K562 (cell line): Measurements from ENCODE around the gene TUT7. TPM values are rescaled to one million over a fixed set of nuclear protein-coding genes. Genes with fewer than 3 reads are reported as not detected.

Experiments used
- ATAC-seq: fragments of 200-7000 bp; cut with Tn5 transposase; 3 replicates; pipeline ENCODE4 v1.9.1; 2020; ENCODE audit warnings: moderate library complexity
- BruUV-seq: library from RNA; stranded (reverse); fragments of 400-500 nt; replicated peaks from 2 replicates; lab custom pipeline; 2021; lab: Mats Ljungman, UMichigan
- CTCF ChIA-PET: fragments of 300-600 bp; formaldehyde crosslinking; extraction: SDS; loops from one replicate; lab custom pipeline; 2021; ENCODE audit warnings: low intra/inter-chr PET ratio; lab: Yijun Ruan, JAX
- POLR2A ChIA-PET: fragments of 300-600, 350-650 bp; sonication (Branson Sonifier 250); formaldehyde crosslinking; extraction: SDS; loops from one replicate; lab custom pipeline; 2021; ENCODE audit warnings: antibody characterized with exemption, inconsistent platforms; lab: Yijun Ruan, JAX
- DNase-seq, 4 experiments: peaks; one replicate each; pipeline versions ENCODE4 v3.0.0 to v3.0.0-alpha.2; 2011 to 2018; ENCODE audit warnings: low spot score in 3 of 4, mixed read lengths in 3 of 4; ENCODE audit errors: extremely low read depth in 1 of 4
- FAIRE-seq: peaks from 2 replicates; lab custom pipeline; 2011; peaks lifted over from hg19 to GRCh38; lab: Jason Lieb, UNC
- H2AFZ ChIP-seq: 2 replicates; pipeline ENCODE4 v1.6.0; 2011; ENCODE audit warnings: low read depth, low read length, control low read depth, inconsistent platforms
- H3K27ac ChIP-seq: fragments of 200-600 bp; 3 replicates; pipeline ENCODE4 v1.8.0; 2011; ENCODE audit warnings: low read depth, mild to moderate bottlenecking, control low read depth, inconsistent platforms, low read length, moderate library complexity, mixed read lengths; ENCODE audit errors: extremely low read depth
- H3K27me3 ChIP-seq, 2 experiments: fragments of 300-600 bp in 1 of 2; 2 replicates in 1 of 2; 3 replicates in 1 of 2; pipeline versions ENCODE4 v1.6.0 to v1.8.0; 2011; ENCODE audit warnings: inconsistent platforms in 2 of 2, low read length in 2 of 2, mild to moderate bottlenecking in 1 of 2, mixed read lengths in 1 of 2, moderate library complexity in 1 of 2; ENCODE audit not compliant: control insufficient read depth in 2 of 2, insufficient read depth in 2 of 2
- H3K36me3 ChIP-seq: fragments of 300-600 bp; 3 replicates; pipeline ENCODE4 v1.8.0; 2011; ENCODE audit warnings: mild to moderate bottlenecking, low read length, inconsistent platforms; ENCODE audit not compliant: control insufficient read depth, insufficient read depth
- H3K4me1 ChIP-seq, 2 experiments: fragments of 200-600 bp in 1 of 2; replicated peaks in 1 of 2; 2 replicates in 1 of 2; 3 replicates in 1 of 2; pipeline versions ENCODE4 v1.5.1 to v1.8.0; 2011; ENCODE audit warnings: inconsistent platforms in 2 of 2, low read length in 2 of 2, mild to moderate bottlenecking in 1 of 2, mixed read lengths in 1 of 2, moderate library complexity in 1 of 2; ENCODE audit not compliant: control insufficient read depth in 2 of 2, insufficient read depth in 2 of 2
- H3K4me2 ChIP-seq: 2 replicates; pipeline ENCODE4 v1.6.1; 2011; ENCODE audit warnings: low read length, control low read depth, inconsistent platforms, mixed read lengths; ENCODE audit not compliant: insufficient read depth
- H3K4me3 ChIP-seq: fragments of 200-600 bp; sonication (generic), shearing (Covaris generic); 2 replicates; pipeline ENCODE4 v1.5.1; 2016; ENCODE audit warnings: control low read depth, inconsistent platforms
- H3K79me2 ChIP-seq: fragments of 200-600 bp; 3 replicates; pipeline ENCODE4 v1.8.0; 2011; ENCODE audit warnings: low read length, inconsistent platforms; ENCODE audit not compliant: control insufficient read depth, insufficient read depth
- H3K9ac ChIP-seq, 2 experiments: 2 replicates each; pipeline versions ENCODE4 v1.6.0 to v1.6.1; 2011; ENCODE audit warnings: low read depth in 2 of 2, low read length in 2 of 2, control low read depth in 1 of 2, inconsistent platforms in 1 of 2, mild to moderate bottlenecking in 1 of 2, mixed read lengths in 1 of 2; ENCODE audit not compliant: insufficient read depth in 1 of 2
- H3K9me1 ChIP-seq: one replicate; pipeline ENCODE4 v1.6.0; 2011; ENCODE audit warnings: inconsistent platforms, mild to moderate bottlenecking, low read length, moderate library complexity; ENCODE audit not compliant: control insufficient read depth, insufficient read depth
- H3K9me3 ChIP-seq: replicated peaks from 2 replicates; pipeline ENCODE4 v1.5.1; 2011; ENCODE audit warnings: low read depth, low read length, inconsistent platforms; ENCODE audit not compliant: control insufficient read depth, insufficient read depth
- H4K20me1 ChIP-seq: replicated peaks from 2 replicates; pipeline ENCODE4 v1.6.1; 2011; ENCODE audit warnings: low read length, inconsistent platforms, mixed read lengths; ENCODE audit not compliant: control insufficient read depth, insufficient read depth
- ARHGAP35 ChIP-seq: fragments of 450-650 bp; IDR thresholded peaks from 2 replicates; pipeline ENCODE4 v1.6.1; 2018; ENCODE audit not compliant: partially characterized antibody
- CBFA2T3 ChIP-seq: fragments of 450-650 bp; IDR thresholded peaks from 2 replicates; pipeline ENCODE4 v1.6.1; 2017
- CREM ChIP-seq: IDR thresholded peaks from 2 replicates; pipeline ENCODE4 v1.6.1; 2014; ENCODE audit warnings: antibody characterized with exemption, low read depth
- ELF1 ChIP-seq: fragments of 200-800 bp; sonication (Bioruptor generic); IDR thresholded peaks from 2 replicates; pipeline ENCODE4 v1.6.1; 2016; ENCODE audit warnings: missing genetic modification characterization, missing compliant biosample characterization
- FOXJ2 ChIP-seq: fragments of 200-800 bp; sonication (Bioruptor generic); IDR thresholded peaks from 2 replicates; pipeline ENCODE4 v1.6.1; 2016; ENCODE audit warnings: missing genetic modification characterization, missing compliant biosample characterization
- KDM4B ChIP-seq, 2 experiments: fragments of 450-650 bp in 1 of 2; sonication (generic) in 1 of 2; IDR thresholded peaks; 2 replicates each; pipeline ENCODE4 v1.6.1; 2016 to 2017; ENCODE audit warnings: borderline replicate concordance in 2 of 2, antibody characterized with exemption in 1 of 2, low read depth in 1 of 2, mild to moderate bottlenecking in 1 of 2
- NKRF ChIP-seq: fragments of 450-650 bp; IDR thresholded peaks from 2 replicates; pipeline ENCODE4 v1.6.1; 2016; ENCODE audit warnings: borderline replicate concordance
- TBP ChIP-seq: optimal IDR thresholded peaks from 2 replicates; pipeline ENCODE3; 2011; ENCODE audit warnings: low read depth, low read length, improper control_type of control experiment
- ZBTB26 ChIP-seq: fragments of 450-650 bp; formaldehyde crosslinking; IDR thresholded peaks from 2 replicates; pipeline ENCODE4 v1.4.0; 2022; ENCODE audit warnings: missing genetic modification characterization
- ZBTB7A ChIP-seq: IDR thresholded peaks from 2 replicates; pipeline ENCODE4 v1.6.1; 2011; ENCODE audit warnings: low read depth, mild to moderate bottlenecking, low read length, moderate library complexity, borderline replicate concordance; ENCODE audit not compliant: control insufficient read depth
- ZNF232 ChIP-seq: sonication (generic); formaldehyde crosslinking; IDR thresholded peaks from 2 replicates; pipeline ENCODE4 v1.8.0; 2022; ENCODE audit warnings: mild to moderate bottlenecking, missing genetic modification reagents
- ZNF436 ChIP-seq: fragments of 250-450, 450-650 bp; sonication (Bioruptor Pico); formaldehyde crosslinking; IDR thresholded peaks from 2 replicates; pipeline ENCODE4 v1.7.0; 2020; ENCODE audit warnings: mild to moderate bottlenecking
- ZNF696 ChIP-seq: fragments of 250-450 bp; sonication (Bioruptor Pico); conservative IDR thresholded peaks from 2 replicates; pipeline ENCODE4 v1.4.0; 2020; ENCODE audit warnings: mild to moderate bottlenecking, moderate library complexity
- WGBS: fragments of 100-300 bp; shearing (Covaris generic); methylation state at CpG from one replicate; pipeline ENCODE4 v1.1.6; 2016; ENCODE audit warnings: low coverage, mixed read lengths; ENCODE audit not compliant: insufficient coverage; ENCODE audit errors: missing lambda C conversion rate; 5-methylcytosine and 5-hydroxymethylcytosine counted together
- in situ Hi-C: fragments of 300-500 bp; cut with MboI; formaldehyde crosslinking; loops from 4 replicates; pipeline ENCODE4 v1.15.0; 2018; ENCODE audit warnings: inconsistent platforms, mixed read lengths
- intact Hi-C: fragments of 100-400 bp; cut with micrococcal nuclease; formaldehyde crosslinking; loops from 2 replicates; pipeline ENCODE4 v1.14.2; 2022
- polyA plus RNA-seq, 8 experiments: library from polyadenylated mRNA; depleted of rRNA in 4 of 8; stranded (reverse) in 5 of 8; unstranded in 3 of 8; fragments of >200 nt; fragmentation: Nextera tagmentation in 2 of 8; fragmentation: Illumina TruSeq in 1 of 8; extraction: Ambion mirVana in 2 of 8; extraction: Trizol in 1 of 8; gene quantifications; 2 replicates each; pipeline versions ENCODE4 v1.2.1 to v1.2.3, GENCODE V29; 2011 to 2014; ENCODE audit warnings: inconsistent platforms in 1 of 8, missing spikeins in 1 of 8
- total RNA-seq, 7 experiments: library from RNA; depleted of rRNA in 6 of 7; stranded (reverse); fragments of >200 nt in 6 of 7; fragmentation: Illumina TruSeq in 2 of 7; extraction: Trizol in 2 of 7; gene quantifications; 2 replicates each; pipeline versions ENCODE4 v1.2.1 to v1.2.3, GENCODE V29; 2011 to 2021; ENCODE audit warnings: low replicate concordance in 1 of 7
- TF ChIP-seq, protein P1 (sequence below): fragments of 450-650 bp; IDR thresholded peaks from 2 replicates; pipeline ENCODE4 v1.7.0; 2016; ENCODE audit warnings: borderline replicate concordance

TUT7 gene
- total and polyA plus RNA-seq, 9 of the 15 experiments (the other 6 are each of a cell fraction or from before 2014, with no cell fraction given) = 5.9 to 26.9 (median 15.2) TPM

DNA sequence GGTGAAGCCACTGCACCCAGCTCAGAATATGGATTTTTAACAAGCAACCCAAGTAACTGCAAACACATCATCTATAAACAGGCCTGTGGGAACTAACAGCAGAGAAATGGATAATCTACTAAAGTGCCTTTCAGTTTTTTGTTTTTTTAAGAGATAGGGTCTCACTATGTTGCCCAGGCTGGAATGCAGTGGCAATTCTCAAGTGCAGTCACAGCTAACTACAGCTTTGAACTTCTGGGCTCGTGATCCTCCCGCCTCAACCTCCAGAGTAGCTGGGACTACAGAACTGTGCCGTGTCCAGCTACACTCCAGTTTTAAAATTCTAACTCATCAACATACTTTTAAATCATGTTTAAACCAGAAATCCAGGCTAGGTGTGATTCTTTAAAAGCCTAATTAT, 11.9 kb downstream of the TUT7 start:
- ATAC-seq (no peak), FAIRE-seq (no peak), DNase-seq (no peak)
- ChIA-PET POLR2A (interaction anchor here (1.4 kb wide), 1 partner anchor 10 kb away, joined by 3 read pairs; no protein-coding TSS in a partner anchor), CTCF (no interaction called here)
- no peaks in the 10 kb centered on the region for H3K4me1 ChIP-seq
- no peak overlapping the region for H3K4me3 ChIP-seq
- H3K27ac ChIP-seq = no peak overlapping the region
- H3K4me2 ChIP-seq = no peak overlapping the region
- intact Hi-C loops (no loop called here), in situ Hi-C loops (no loop called here)
- no peaks in the 10 kb centered on the region for H3K27me3 ChIP-seq
- no peaks in the 10 kb centered on the region for H3K9me3 ChIP-seq
- peaks cover 13% of the 10 kb centered on the region for H3K79me2 ChIP-seq
- 93% methylated on average over 3 of the region's 3 CpGs for WGBS
- no peak for TF ChIP-seq ELF1 (tag)
- TF ChIP-seq, protein P1, sequence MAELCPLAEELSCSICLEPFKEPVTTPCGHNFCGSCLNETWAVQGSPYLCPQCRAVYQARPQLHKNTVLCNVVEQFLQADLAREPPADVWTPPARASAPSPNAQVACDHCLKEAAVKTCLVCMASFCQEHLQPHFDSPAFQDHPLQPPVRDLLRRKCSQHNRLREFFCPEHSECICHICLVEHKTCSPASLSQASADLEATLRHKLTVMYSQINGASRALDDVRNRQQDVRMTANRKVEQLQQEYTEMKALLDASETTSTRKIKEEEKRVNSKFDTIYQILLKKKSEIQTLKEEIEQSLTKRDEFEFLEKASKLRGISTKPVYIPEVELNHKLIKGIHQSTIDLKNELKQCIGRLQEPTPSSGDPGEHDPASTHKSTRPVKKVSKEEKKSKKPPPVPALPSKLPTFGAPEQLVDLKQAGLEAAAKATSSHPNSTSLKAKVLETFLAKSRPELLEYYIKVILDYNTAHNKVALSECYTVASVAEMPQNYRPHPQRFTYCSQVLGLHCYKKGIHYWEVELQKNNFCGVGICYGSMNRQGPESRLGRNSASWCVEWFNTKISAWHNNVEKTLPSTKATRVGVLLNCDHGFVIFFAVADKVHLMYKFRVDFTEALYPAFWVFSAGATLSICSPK = no peak
- no peak for TF ChIP-seq CREM
- no peak for TF ChIP-seq ZNF436 (CRISPR knock-in tag)
- no peak for TF ChIP-seq ZNF696
- TF ChIP-seq ZBTB26 (CRISPR knock-in tag) = no peak
- no peak for TF ChIP-seq FOXJ2 (tag)
- no peak for TF ChIP-seq NKRF
- no peak for TF ChIP-seq ARHGAP35
- TF ChIP-seq ZBTB7A = no peak
- TF ChIP-seq TBP = no peak
- no peak for TF ChIP-seq ZNF232 (CRISPR knock-in tag)
- no peak for TF ChIP-seq KDM4B (IDR thresholded peaks at IDR 0.05; ENCODE audit: borderline replicate concordance in 2 of 2, low read depth in 1 of 2)
- TF ChIP-seq CBFA2T3 = no peak
- peaks cover 75% of the 10 kb centered on the region for H3K36me3 ChIP-seq
- no peak overlapping the region for H2AFZ ChIP-seq
- H3K9me1 ChIP-seq = no peaks in the 10 kb centered on the region
- no peak overlapping the region for H3K9ac ChIP-seq
- BruUV-seq = no TSS peak
- H4K20me1 ChIP-seq = no peaks in the 10 kb centered on the region
